Measurements from ENCODE around the gene TBC1D26.
A peak's percentile ranks its signal among the peaks of the same experiment; 100 is the strongest.
"Not testable (repeated sequence)": the region's sequence is repeated elsewhere in the genome, so short reads cannot be mapped to it uniquely, and the experiment has no call there.

The TBC1D26 gene

DNA sequence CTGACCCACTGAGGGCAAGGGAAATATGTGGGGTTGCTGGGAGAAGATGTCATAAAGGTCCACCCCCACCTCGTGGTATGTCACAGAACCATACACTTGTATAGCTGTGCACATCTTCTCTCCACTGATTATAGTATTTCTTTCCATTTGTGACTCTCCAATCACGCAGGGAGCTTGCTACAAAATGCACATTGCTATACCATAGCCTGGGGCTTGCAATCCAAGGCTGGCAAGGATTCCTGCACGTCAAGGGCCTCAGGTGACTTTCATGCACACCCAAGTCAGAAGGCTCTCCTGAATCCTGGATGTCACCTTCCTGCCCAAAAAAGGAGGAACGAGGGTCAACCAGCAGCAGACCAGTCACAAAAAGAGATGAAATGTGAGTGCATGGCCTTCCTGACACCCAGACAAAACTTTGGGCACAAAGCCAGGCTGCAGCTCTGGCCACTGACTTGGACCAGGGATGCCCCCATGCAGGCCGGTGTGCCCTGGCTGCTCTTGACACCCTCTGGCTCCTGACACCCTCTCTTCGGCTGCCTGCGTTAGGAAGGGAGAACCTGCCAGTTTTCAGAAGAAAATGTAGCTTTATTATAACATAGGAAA is 12.1 kb downstream of the TBC1D26 start:
- no peak for DNase-seq

DNA sequence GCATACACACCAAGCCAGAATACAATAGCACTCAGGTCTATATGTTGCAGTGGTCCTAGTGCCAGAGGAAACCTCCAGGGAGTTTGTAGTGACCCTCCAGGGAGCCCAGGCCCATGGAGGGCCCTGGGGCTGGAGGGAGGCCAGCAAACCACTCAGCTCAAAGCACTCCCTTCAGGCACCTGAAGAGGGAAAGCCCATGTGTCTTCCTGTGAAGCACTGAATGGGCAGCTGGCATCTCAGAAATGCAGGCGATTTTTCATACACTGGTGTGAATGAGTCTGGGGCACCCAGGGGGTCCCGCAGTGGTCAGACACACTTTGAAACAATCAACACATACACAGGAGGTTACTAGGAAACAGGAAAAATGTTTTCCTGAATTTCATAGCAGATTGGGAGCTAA is 12.8 kb downstream of the TBC1D26 start:
- DNase-seq, result peak; percentile 22

- not testable (repeated sequence) for DNase-seq
These were observed 17.3 kb downstream of the TBC1D26 start for GRCh38 chr17:15749403-15749802.

GRCh38 chr17:15768865-15769533 is 36.9 kb downstream of the TBC1D26 start:
- not testable (repeated sequence) for DNase-seq

- DNase-seq, result not testable (repeated sequence)
These were observed 38.6 kb downstream of the TBC1D26 start for GRCh38 chr17:15770679-15771078.

- DNase-seq, result no peak
These were observed 44.8 kb downstream of the TBC1D26 start for GRCh38 chr17:15776871-15777270.

DNA sequence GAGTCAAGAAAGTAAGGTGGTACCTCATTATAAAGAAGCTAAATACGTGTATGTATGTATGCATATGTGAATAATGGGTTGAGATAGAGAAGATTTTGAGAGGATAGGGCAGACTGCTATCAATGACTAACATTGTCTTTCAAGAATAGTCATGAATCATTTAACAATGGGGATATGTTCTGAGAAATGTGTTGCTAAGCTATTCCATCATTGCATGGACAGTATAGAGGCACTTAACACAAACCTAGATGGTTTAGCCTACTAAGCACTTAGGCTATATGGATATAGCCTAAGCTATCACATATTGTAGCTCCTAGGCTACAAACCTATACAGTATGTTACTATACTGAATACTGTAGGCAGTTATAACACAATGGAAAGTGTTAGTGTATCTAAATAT is 45.2 kb downstream of the TBC1D26 start:
- no peak for DNase-seq

- no peak for DNase-seq
These were observed 45.6 kb downstream of the TBC1D26 start for GRCh38 chr17:15777717-15778116.

DNA sequence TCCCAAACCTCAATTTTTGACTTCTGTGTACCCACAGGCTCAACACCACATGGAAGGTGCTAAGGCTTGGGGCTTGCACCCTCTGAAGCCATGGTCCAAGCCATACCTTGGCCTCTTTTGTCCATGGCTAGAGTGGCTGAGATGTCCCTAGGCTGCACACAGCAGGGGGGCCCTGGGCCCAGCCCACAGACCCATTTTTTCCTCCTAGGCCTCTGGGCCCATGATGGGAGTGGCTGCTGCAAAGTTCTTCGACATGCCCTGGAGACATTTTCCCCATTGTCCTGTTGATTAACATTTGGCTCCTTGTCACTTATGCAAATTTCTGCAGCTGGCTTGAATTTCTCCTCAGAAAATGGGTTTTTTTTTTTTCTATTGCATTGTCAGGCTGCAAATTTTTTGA is 47.0 kb downstream of the TBC1D26 start:
- no peak for DNase-seq

DNA sequence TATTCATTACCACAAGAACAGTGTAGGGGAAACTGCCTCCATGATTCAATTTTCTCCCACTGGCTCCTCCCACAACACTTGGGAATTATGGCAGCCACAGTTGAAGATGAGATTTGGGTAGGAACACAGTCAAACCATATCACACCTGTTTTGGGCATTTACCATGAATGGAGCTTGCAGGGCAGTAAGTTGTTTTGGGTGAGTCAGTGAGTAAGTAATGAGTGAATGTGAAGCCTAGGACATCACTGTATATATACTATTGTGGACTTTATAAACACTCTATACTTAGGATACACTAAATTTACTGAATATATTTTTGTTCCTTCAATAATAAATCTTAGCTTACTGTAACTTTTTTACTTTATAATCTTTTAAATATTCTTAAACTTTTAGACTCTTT is 48.1 kb downstream of the TBC1D26 start:
- DNase-seq, result no peak

DNA sequence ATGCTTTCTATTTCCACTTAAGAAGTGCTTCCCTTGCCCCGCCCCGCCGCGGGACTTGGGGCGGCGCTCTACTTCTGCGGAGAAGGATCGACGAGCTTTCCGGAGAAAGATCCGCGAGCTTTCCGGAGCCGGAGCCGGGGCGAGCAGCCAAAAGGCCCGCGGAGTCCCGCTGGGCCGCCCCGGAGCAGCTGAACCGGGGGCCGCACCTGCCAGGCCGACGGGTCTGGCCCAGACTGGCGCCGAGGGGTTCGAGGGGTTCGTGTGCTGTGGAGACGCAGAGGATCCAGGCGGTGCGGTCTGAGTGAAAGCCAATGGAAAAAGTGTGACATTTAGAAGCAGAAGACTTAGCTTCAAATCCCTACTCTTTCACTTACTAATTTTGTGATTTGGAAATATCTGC is 50.8 kb downstream of the TBC1D26 start:
- no peak for DNase-seq

- DNase-seq, result no peak
These were observed 51.4 kb downstream of the TBC1D26 start for GRCh38 chr17:15783461-15783860.

DNA sequence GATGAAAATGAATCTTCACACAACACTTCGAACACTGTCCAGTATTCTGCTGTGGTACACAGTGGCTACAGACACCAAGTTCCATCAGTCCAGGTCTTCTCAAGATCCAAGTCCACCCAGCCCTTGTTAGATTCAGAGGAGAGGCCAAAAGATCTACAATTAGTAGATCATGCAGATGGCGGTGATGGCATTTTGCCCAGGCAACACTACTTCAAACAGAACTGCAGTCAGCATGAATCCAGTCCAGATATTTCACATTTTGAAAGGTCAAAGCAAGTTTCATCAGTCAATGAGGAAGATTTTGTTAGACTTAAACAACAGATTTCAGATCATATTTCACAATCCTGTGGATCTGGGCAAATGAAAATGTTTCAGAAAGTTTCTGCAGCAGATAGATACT is 52.3 kb downstream of the TBC1D26 start:
- DNase-seq, result not testable (repeated sequence)

GRCh38 chr17:15787363-15788075 is 55.4 kb downstream of the TBC1D26 start:
- DNase-seq, result not testable (repeated sequence)

DNA sequence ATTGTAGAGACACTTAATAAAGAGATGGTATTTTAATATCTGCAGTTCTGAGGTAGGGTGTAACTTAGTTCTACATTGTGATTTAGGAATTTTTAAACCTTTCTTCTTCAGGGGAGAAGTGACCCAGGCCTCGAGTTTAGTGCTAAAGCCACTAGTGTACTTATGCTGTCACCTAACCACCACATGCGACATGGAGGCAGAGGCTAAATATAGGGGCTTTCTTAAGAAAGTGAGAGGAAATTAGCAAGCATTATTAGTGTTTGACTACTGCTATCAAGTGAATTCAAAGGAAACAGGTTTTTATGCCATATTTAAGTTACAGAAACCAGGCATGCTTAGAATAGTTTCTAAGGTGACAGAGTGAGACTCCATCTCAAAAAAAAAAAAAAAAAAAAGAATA is 56.3 kb downstream of the TBC1D26 start:
- DNase-seq, result not testable (repeated sequence)

Data from DMS153 (cell line).